ENCODE measurements around the gene POLN.

POLN gene

DNA sequence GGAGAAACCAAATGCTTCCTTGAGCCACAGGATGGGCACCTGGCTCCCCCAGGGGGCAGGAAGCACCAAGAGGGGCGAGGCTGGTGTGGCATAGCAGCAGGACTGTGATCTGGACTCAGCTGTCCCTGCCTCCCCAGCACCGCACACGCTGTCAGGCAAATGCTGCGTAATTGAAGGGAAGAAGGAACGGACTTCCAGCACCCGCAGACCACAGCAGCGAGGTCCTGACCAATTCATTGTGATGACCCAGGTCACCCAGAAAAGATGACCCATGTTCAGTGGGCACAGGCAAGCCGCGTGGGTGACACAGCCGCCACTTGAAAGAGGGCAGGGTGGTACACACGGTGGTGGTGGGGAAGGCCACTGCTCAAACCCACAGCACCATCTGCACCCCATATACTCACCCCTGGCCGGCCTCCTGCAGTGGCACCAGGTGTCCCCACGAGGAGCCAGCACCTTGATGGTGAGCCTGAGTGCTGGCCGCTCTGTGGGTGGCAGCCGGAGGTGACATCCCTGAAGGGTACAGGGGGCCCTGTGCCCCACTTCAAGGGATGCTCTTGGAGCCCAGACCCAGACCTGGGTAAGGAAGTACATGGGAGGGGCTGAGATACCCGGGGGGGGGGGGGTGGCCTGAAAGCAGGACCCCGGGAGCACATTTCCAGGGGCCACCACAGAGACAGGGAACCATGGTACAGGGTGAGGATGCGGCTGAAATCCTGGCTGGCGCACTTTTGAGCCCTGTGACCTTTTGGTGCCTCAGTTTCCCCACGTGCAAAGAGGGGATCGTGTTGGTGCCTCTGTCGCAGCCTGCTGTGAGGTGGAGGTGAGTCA lies 171.3 kb downstream of the POLN start:
- H3K36me3 ChIP-seq: no peaks in the 10 kb centered on the region
- H3K4me3 ChIP-seq (ENCODE audit: low read depth, low read length): no peak overlapping the region
- no peak for DNase-seq
- TF ChIP-seq, protein P1, sequence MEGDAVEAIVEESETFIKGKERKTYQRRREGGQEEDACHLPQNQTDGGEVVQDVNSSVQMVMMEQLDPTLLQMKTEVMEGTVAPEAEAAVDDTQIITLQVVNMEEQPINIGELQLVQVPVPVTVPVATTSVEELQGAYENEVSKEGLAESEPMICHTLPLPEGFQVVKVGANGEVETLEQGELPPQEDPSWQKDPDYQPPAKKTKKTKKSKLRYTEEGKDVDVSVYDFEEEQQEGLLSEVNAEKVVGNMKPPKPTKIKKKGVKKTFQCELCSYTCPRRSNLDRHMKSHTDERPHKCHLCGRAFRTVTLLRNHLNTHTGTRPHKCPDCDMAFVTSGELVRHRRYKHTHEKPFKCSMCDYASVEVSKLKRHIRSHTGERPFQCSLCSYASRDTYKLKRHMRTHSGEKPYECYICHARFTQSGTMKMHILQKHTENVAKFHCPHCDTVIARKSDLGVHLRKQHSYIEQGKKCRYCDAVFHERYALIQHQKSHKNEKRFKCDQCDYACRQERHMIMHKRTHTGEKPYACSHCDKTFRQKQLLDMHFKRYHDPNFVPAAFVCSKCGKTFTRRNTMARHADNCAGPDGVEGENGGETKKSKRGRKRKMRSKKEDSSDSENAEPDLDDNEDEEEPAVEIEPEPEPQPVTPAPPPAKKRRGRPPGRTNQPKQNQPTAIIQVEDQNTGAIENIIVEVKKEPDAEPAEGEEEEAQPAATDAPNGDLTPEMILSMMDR (IDR thresholded peaks at IDR 0.05; ENCODE audit: low read depth, low read length): no peak
- H3K27me3 ChIP-seq (ENCODE audit: insufficient read depth, low read depth, severe bottlenecking): no peaks in the 10 kb centered on the region
- no peaks in the 10 kb centered on the region for H3K9me3 ChIP-seq (ENCODE audit: severe bottlenecking)
- H3K27ac ChIP-seq: no peak overlapping the region

- no peak overlapping the region for H3K4me3 ChIP-seq (ENCODE audit: low read depth, low read length)
- H3K27me3 ChIP-seq (ENCODE audit: insufficient read depth, low read depth, severe bottlenecking): no peaks in the 10 kb centered on the region
- H3K36me3 ChIP-seq: no peaks in the 10 kb centered on the region
- no peak overlapping the region for H3K27ac ChIP-seq
- no peak for DNase-seq
- no peaks in the 10 kb centered on the region for H3K9me3 ChIP-seq (ENCODE audit: severe bottlenecking)
- TF ChIP-seq, protein P1 (IDR thresholded peaks at IDR 0.05; ENCODE audit: low read depth, low read length): no peak
These were observed 171.9 kb downstream of the POLN start for GRCh38 chr4:2069986-2070385.

DNA sequence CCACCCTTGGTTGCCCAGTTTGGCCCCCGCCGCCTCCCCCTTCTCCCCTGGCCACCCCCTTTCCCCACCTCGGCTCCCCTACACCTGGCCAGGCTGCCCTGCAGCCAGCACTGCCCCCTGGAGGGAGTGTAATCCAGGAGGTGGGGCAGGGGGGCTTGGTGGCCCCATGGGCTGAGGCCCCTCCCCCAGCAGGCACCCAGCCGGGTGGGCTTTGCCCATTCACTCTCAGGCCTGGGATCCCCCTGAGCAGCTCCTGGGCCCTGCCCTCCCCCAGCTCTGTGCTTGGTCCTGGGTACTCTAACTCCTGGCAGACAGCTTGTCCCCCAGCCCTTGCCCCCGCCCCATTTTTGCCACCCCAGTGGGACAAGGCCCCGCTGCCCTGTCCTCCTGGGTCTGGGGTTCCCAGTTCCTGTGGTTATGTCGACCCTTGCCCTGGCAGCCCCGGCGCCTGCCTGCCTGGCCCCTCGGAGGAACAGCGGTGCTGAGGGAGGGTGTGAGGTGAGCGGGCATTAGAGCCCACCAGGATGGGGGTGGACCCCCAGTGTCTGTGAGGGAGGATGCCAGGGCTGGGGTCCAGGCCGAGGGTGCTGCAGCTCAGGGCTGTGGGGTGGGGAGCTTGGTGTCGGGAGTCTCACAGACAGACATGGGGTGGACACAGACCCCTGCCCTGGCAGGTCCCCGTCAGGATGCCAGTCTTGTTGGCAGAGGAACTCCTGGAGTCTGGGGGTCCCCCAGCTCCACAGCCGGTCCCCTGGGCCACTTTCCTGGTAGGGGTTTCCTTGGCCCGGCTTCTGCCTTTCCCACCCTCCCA lies 172.6 kb downstream of the POLN start:
- Histone ChIP-seq H3K36me3 (peaks cover 6% of the 10 kb centered on the region), H3K9me3 (ENCODE audit: severe bottlenecking) (no peaks in the 10 kb centered on the region), H3K27ac (no peak overlapping the region), H3K27me3 (ENCODE audit: insufficient read depth, low read depth, severe bottlenecking) (no peaks in the 10 kb centered on the region), H3K4me3 (ENCODE audit: low read depth, low read length) (no peak overlapping the region)
- no peak for DNase-seq
- TF ChIP-seq, protein P1 (IDR thresholded peaks at IDR 0.05; ENCODE audit: low read depth, low read length): no peak

GRCh38 chr4:2068566-2068965 lies 173.4 kb downstream of the POLN start:
- H3K4me3 ChIP-seq (ENCODE audit: low read depth, low read length): no peak overlapping the region
- DNase-seq: no peak
- H3K36me3 ChIP-seq: peaks cover 11% of the 10 kb centered on the region
- no peak overlapping the region for H3K27ac ChIP-seq
- H3K27me3 ChIP-seq (ENCODE audit: insufficient read depth, low read depth, severe bottlenecking): no peaks in the 10 kb centered on the region
- no peaks in the 10 kb centered on the region for H3K9me3 ChIP-seq (ENCODE audit: severe bottlenecking)
- TF ChIP-seq, protein P1 (IDR thresholded peaks at IDR 0.05; ENCODE audit: low read depth, low read length): no peak

DNA sequence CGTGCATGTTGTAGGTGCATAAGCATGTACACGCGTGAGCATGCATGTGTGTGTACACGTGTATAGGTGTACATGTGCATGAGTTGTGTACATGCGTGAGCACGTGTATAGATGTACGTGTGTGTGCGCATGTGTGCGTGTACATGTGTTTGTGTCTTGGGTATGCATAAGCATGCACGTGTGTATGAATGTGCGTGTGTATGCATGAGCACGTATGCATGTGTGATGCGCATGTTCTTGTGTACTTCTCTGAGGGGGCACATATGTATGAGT lies 173.8 kb downstream of the POLN start:
- no peak for DNase-seq
- H3K36me3 ChIP-seq: peaks cover 16% of the 10 kb centered on the region
- no peak overlapping the region for H3K27ac ChIP-seq
- H3K27me3 ChIP-seq (ENCODE audit: insufficient read depth, low read depth, severe bottlenecking): no peaks in the 10 kb centered on the region
- TF ChIP-seq, protein P1 (IDR thresholded peaks at IDR 0.05; ENCODE audit: low read depth, low read length): no peak
- no peak overlapping the region for H3K4me3 ChIP-seq (ENCODE audit: low read depth, low read length)
- H3K9me3 ChIP-seq (ENCODE audit: severe bottlenecking): no peaks in the 10 kb centered on the region
